ENCODE results near the gene DCAF4L1.

Gene DCAF4L1

GRCh38 chr4:41944089-41944488, 37.5 kb upstream of the DCAF4L1 start:
- ChIA-PET CTCF (no interaction called here), POLR2A (no interaction called here)

GRCh38 chr4:41949531-41949930, 32.0 kb upstream of the DCAF4L1 start:
- Histone ChIP-seq H3K9me3 (ENCODE audit: control insufficient read depth, insufficient read depth, low read depth, low read length) (no peaks in the 10 kb centered on the region), H3K36me3 (ENCODE audit: control insufficient read depth in 2 of 2, insufficient read depth in 1 of 2, low read length in 2 of 2) (peaks cover 21 to 76% of the 10 kb centered on the region in 2 experiments), H3K4me3 (ENCODE audit: low read depth, low read length) (no peak overlapping the region), H3K27ac (ENCODE audit: extremely low read depth, low read depth, low read length) (no peak overlapping the region), H3K4me1 (ENCODE audit: control insufficient read depth, insufficient read depth, low read length) (no peaks in the 10 kb centered on the region)
- POLR2A ChIA-PET, result no interaction called here
- CTCF ChIA-PET, result interaction anchor here (0.7 kb wide), 1 partner anchor 356 kb away, joined by 3 read pairs; no protein-coding TSS in a partner anchor
- TF ChIP-seq CTCF (tag by site-specific recombination; IDR thresholded peaks at IDR 0.05) (no peak), AEBP2 (tag by site-specific recombination; IDR thresholded peaks at IDR 0.05; ENCODE audit: borderline replicate concordance) (no peak), ZNF768 (tag by site-specific recombination; IDR thresholded peaks at IDR 0.05) (no peak)

More at GRCh38 chr4:41944089-41944488, 37.5 kb upstream of the DCAF4L1 start:
- TF ChIP-seq ZNF580 (tag by site-specific recombination; IDR thresholded peaks at IDR 0.05) (no peak), EGR2 (tag by site-specific recombination; IDR thresholded peaks at IDR 0.05; ENCODE audit: low read depth) (no peak), ZNF341 (tag by site-specific recombination; IDR thresholded peaks at IDR 0.05; ENCODE audit: low read depth) (no peak), ZNF23 (tag by site-specific recombination; IDR thresholded peaks at IDR 0.05; ENCODE audit: borderline replicate concordance) (no peak), ZNF510 (tag by site-specific recombination; IDR thresholded peaks at IDR 0.05; ENCODE audit: insufficient replicate concordance) (no peak), CTCF (tag by site-specific recombination; IDR thresholded peaks at IDR 0.05) (no peak), ATF2 (tag by site-specific recombination; IDR thresholded peaks at IDR 0.05; ENCODE audit: low read depth) (no peak), ZNF138 (tag by site-specific recombination; IDR thresholded peaks at IDR 0.05; ENCODE audit: borderline replicate concordance) (no peak), ZNF623 (tag by site-specific recombination; IDR thresholded peaks at IDR 0.05) (no peak), ZNF184 (tag by site-specific recombination; IDR thresholded peaks at IDR 0.05) (no peak), ZNF19 (tag by site-specific recombination; IDR thresholded peaks at IDR 0.05; ENCODE audit: low read depth) (no peak), ZNF133 (tag by site-specific recombination; IDR thresholded peaks at IDR 0.05) (no peak), ZBTB7A (tag by site-specific recombination; IDR thresholded peaks at IDR 0.05; ENCODE audit: low read depth) (no peak), ZFP69B (tag by site-specific recombination; IDR thresholded peaks at IDR 0.05) (no peak), ZNF433 (tag by site-specific recombination; IDR thresholded peaks at IDR 0.05; ENCODE audit: low read depth) (no peak)
- Histone ChIP-seq H3K36me3 (ENCODE audit: control insufficient read depth in 2 of 2, insufficient read depth in 1 of 2, low read length in 2 of 2) (peaks cover 10 to 65% of the 10 kb centered on the region in 2 experiments), H3K4me1 (ENCODE audit: control insufficient read depth, insufficient read depth, low read length) (no peaks in the 10 kb centered on the region), H3K27ac (ENCODE audit: extremely low read depth, low read depth, low read length) (no peak overlapping the region), H3K9me3 (ENCODE audit: control insufficient read depth, insufficient read depth, low read depth, low read length) (no peaks in the 10 kb centered on the region), H3K4me3 (ENCODE audit: low read depth, low read length) (no peak overlapping the region)
